Liver (tissue), 9 donors: ENCODE results near the gene PADI3. TPM values are rescaled to one million over a fixed set of nuclear protein-coding genes. Genes with fewer than 3 reads are reported as not detected.

ENCODE experiments used
- DNase-seq: peaks from one replicate; pipeline ENCODE4 v3.0.0-alpha.2; 2017; ENCODE audit warnings: low spot score
- H3K27ac ChIP-seq, 2 donors: one replicate each; pipeline ENCODE4 v1.7.0; 2013; ENCODE audit warnings: inconsistent platforms in 2 of 2, low read length in 2 of 2, control low read depth in 1 of 2, low read depth in 1 of 2, mild to moderate bottlenecking in 1 of 2
- H3K27me3 ChIP-seq, 4 donors: one replicate each; pipeline versions ENCODE4 v1.6.1 to v1.7.0; 2013; ENCODE audit warnings: low read length in 3 of 4, inconsistent platforms in 1 of 4, mild to moderate bottlenecking in 1 of 4, moderate library complexity in 1 of 4; ENCODE audit not compliant: control insufficient read depth in 4 of 4, insufficient read depth in 4 of 4
- H3K36me3 ChIP-seq, 4 donors: one replicate each; pipeline versions ENCODE4 v1.6.1 to v1.7.0; 2013; ENCODE audit warnings: low read length in 3 of 4, mild to moderate bottlenecking in 3 of 4, low read depth in 1 of 4, moderate library complexity in 1 of 4; ENCODE audit not compliant: control insufficient read depth in 4 of 4, insufficient read depth in 3 of 4
- H3K4me1 ChIP-seq, 4 donors: one replicate each; pipeline versions ENCODE4 v1.6.1 to v1.7.0; 2013; ENCODE audit warnings: low read length in 3 of 4, mild to moderate bottlenecking in 3 of 4, moderate library complexity in 1 of 4; ENCODE audit not compliant: control insufficient read depth in 4 of 4, insufficient read depth in 4 of 4
- H3K4me3 ChIP-seq, 3 donors: one replicate each; pipeline versions ENCODE4 v1.6.1 to v1.7.0; 2013; ENCODE audit warnings: low read length in 3 of 3, control low read depth in 1 of 3, low read depth in 1 of 3, mild to moderate bottlenecking in 1 of 3
- H3K9ac ChIP-seq, 2 donors: one replicate each; pipeline ENCODE4 v1.7.0; 2013; ENCODE audit warnings: low read length in 2 of 2, mild to moderate bottlenecking in 2 of 2, moderate library complexity in 2 of 2, control low read depth in 1 of 2, low read depth in 1 of 2
- H3K9me3 ChIP-seq, 4 donors: one replicate each; pipeline versions ENCODE4 v1.6.1 to v1.7.0; 2013; ENCODE audit warnings: low read length in 3 of 4; ENCODE audit not compliant: control insufficient read depth in 4 of 4
- CTCF ChIP-seq: fragments of 150-350 bp; IDR thresholded peaks from 2 replicates; pipeline ENCODE4 v1.5.1; 2017; ENCODE audit warnings: improper control_type of control experiment, low read depth, low read length; ENCODE audit not compliant: missing input control
- EGR1 ChIP-seq, 2 donors: IDR thresholded peaks; 2 replicates each; pipeline ENCODE4 v1.6.1; 2016 to 2018; ENCODE audit warnings: antibody characterized with exemption in 2 of 2, low read depth in 2 of 2
- FOXA1 ChIP-seq: IDR thresholded peaks from 2 replicates; pipeline ENCODE4 v1.6.1; 2016; ENCODE audit warnings: antibody characterized with exemption
- FOXA2 ChIP-seq: IDR thresholded peaks from 2 replicates; pipeline ENCODE4 v1.6.1; 2016; ENCODE audit warnings: antibody characterized with exemption
- GABPA ChIP-seq, 2 donors: IDR thresholded peaks in 1 of 2; conservative IDR thresholded peaks in 1 of 2; 2 replicates each; pipeline ENCODE4 v1.6.1; 2016; ENCODE audit warnings: antibody characterized with exemption in 2 of 2, mild to moderate bottlenecking in 1 of 2, moderate library complexity in 1 of 2
- HNF4A ChIP-seq, 2 donors: conservative IDR thresholded peaks; 2 replicates each; pipeline ENCODE4 v1.6.1; 2016; ENCODE audit warnings: antibody characterized with exemption in 2 of 2, mild to moderate bottlenecking in 2 of 2
- HNF4G ChIP-seq: IDR thresholded peaks from 2 replicates; pipeline ENCODE4 v1.6.1; 2016; ENCODE audit warnings: antibody characterized with exemption
- JUND ChIP-seq, 2 donors: IDR thresholded peaks; 2 replicates each; pipeline ENCODE4 v1.6.1; 2016; ENCODE audit warnings: antibody characterized with exemption in 2 of 2
- MAX ChIP-seq: IDR thresholded peaks from 2 replicates; pipeline ENCODE4 v1.6.1; 2016; ENCODE audit warnings: antibody characterized with exemption
- NR2F2 ChIP-seq: IDR thresholded peaks from 2 replicates; pipeline ENCODE4 v1.6.1; 2016; ENCODE audit warnings: antibody characterized with exemption
- RAD21 ChIP-seq, 2 donors: IDR thresholded peaks; 2 replicates each; pipeline ENCODE4 v1.6.1; 2016; ENCODE audit warnings: antibody characterized with exemption in 2 of 2, mild to moderate bottlenecking in 2 of 2
- RXRA ChIP-seq, 2 donors: IDR thresholded peaks; 2 replicates each; pipeline ENCODE4 v1.6.1; 2017 to 2018; ENCODE audit warnings: antibody characterized with exemption in 2 of 2, mild to moderate bottlenecking in 1 of 2
- SP1 ChIP-seq: IDR thresholded peaks from 2 replicates; pipeline ENCODE4 v1.6.1; 2018; ENCODE audit warnings: antibody characterized with exemption, mild to moderate bottlenecking
- TAF1 ChIP-seq: conservative IDR thresholded peaks from 2 replicates; pipeline ENCODE4 v1.6.1; 2016; ENCODE audit warnings: antibody characterized with exemption, mild to moderate bottlenecking
- YY1 ChIP-seq: IDR thresholded peaks from 2 replicates; pipeline ENCODE4 v1.6.1; 2016; ENCODE audit warnings: antibody characterized with exemption, mild to moderate bottlenecking
- WGBS: extraction: QIAGEN DNeasy Blood & Tissue Kit; methylation state at CpG from one replicate; pipeline ENCODE4 v1.1.7; 2013; 5-methylcytosine and 5-hydroxymethylcytosine counted together
- polyA plus RNA-seq, 2 donors: library from polyadenylated mRNA; stranded (reverse) in 1 of 2; unstranded in 1 of 2; fragments of 200-250 nt in 1 of 2; fragments of >200 nt in 1 of 2; fragmentation: Nextera tagmentation in 1 of 2; extraction: Ambion mirVana in 1 of 2; gene quantifications; one replicate each; pipeline versions ENCODE4 v1.2.1 to v1.2.3, GENCODE V29; 2013 to 2015
- total RNA-seq, 2 donors: library from RNA; depleted of rRNA; stranded (reverse); fragments of >200 nt; gene quantifications; one replicate each; pipeline ENCODE4 v1.2.3, GENCODE V29; 2014
- TF ChIP-seq, protein P1 (sequence below): IDR thresholded peaks from 2 replicates; pipeline ENCODE4 v1.6.1; 2016; ENCODE audit warnings: antibody characterized with exemption, mild to moderate bottlenecking
- TF ChIP-seq, protein P2 (sequence below): IDR thresholded peaks from 2 replicates; pipeline ENCODE4 v1.6.1; 2016; ENCODE audit warnings: antibody characterized with exemption
- TF ChIP-seq, protein P3 (sequence below): IDR thresholded peaks from 2 replicates; pipeline ENCODE4 v1.6.1; 2016; ENCODE audit warnings: antibody characterized with exemption
- donor health status: healthy.
- donor health status: healthy.
- donor health status: healthy.
- donor health status: healthy.
- donor health status: healthy.

The PADI3 gene
- total and polyA plus RNA-seq, 4 donors: not detected

GRCh38 chr1:17330856-17331255, 82.0 kb downstream of the PADI3 start:
- no peak overlapping the region for H3K9ac ChIP-seq
- no peak for TF ChIP-seq NR2F2
- TF ChIP-seq HNF4G: no peak
- TF ChIP-seq JUND (IDR thresholded peaks at IDR 0.05): no peak
- no peak for TF ChIP-seq FOXA2
- no peak for TF ChIP-seq RAD21 (IDR thresholded peaks at IDR 0.05)
- TF ChIP-seq, protein P1, sequence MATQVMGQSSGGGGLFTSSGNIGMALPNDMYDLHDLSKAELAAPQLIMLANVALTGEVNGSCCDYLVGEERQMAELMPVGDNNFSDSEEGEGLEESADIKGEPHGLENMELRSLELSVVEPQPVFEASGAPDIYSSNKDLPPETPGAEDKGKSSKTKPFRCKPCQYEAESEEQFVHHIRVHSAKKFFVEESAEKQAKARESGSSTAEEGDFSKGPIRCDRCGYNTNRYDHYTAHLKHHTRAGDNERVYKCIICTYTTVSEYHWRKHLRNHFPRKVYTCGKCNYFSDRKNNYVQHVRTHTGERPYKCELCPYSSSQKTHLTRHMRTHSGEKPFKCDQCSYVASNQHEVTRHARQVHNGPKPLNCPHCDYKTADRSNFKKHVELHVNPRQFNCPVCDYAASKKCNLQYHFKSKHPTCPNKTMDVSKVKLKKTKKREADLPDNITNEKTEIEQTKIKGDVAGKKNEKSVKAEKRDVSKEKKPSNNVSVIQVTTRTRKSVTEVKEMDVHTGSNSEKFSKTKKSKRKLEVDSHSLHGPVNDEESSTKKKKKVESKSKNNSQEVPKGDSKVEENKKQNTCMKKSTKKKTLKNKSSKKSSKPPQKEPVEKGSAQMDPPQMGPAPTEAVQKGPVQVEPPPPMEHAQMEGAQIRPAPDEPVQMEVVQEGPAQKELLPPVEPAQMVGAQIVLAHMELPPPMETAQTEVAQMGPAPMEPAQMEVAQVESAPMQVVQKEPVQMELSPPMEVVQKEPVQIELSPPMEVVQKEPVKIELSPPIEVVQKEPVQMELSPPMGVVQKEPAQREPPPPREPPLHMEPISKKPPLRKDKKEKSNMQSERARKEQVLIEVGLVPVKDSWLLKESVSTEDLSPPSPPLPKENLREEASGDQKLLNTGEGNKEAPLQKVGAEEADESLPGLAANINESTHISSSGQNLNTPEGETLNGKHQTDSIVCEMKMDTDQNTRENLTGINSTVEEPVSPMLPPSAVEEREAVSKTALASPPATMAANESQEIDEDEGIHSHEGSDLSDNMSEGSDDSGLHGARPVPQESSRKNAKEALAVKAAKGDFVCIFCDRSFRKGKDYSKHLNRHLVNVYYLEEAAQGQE: no peak
- no peak for TF ChIP-seq RXRA (IDR thresholded peaks at IDR 0.05)
- TF ChIP-seq HNF4A (conservative IDR thresholded peaks at IDR 0.05): no peak
- TF ChIP-seq EGR1 (IDR thresholded peaks at IDR 0.05; ENCODE audit: low read depth in 2 of 2): no peak
- TF ChIP-seq, protein P2, sequence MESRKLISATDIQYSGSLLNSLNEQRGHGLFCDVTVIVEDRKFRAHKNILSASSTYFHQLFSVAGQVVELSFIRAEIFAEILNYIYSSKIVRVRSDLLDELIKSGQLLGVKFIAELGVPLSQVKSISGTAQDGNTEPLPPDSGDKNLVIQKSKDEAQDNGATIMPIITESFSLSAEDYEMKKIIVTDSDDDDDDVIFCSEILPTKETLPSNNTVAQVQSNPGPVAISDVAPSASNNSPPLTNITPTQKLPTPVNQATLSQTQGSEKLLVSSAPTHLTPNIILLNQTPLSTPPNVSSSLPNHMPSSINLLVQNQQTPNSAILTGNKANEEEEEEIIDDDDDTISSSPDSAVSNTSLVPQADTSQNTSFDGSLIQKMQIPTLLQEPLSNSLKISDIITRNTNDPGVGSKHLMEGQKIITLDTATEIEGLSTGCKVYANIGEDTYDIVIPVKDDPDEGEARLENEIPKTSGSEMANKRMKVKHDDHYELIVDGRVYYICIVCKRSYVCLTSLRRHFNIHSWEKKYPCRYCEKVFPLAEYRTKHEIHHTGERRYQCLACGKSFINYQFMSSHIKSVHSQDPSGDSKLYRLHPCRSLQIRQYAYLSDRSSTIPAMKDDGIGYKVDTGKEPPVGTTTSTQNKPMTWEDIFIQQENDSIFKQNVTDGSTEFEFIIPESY: no peak
- TF ChIP-seq, protein P3, sequence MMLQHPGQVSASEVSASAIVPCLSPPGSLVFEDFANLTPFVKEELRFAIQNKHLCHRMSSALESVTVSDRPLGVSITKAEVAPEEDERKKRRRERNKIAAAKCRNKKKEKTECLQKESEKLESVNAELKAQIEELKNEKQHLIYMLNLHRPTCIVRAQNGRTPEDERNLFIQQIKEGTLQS: no peak
- TF ChIP-seq YY1: no peak
- no peak for TF ChIP-seq CTCF
- TF ChIP-seq GABPA (IDR thresholded peaks at IDR 0.05 in 1 of 2, conservative IDR thresholded peaks at IDR 0.05 in 1 of 2): no peak
- TF ChIP-seq TAF1: no peak
- TF ChIP-seq FOXA1: no peak
- TF ChIP-seq SP1: no peak
- no peak for TF ChIP-seq MAX
- H3K36me3 ChIP-seq: no peaks in the 10 kb centered on the region
- DNase-seq: no peak
- H3K4me1 ChIP-seq: no peaks in the 10 kb centered on the region
- H3K27ac ChIP-seq: no peak overlapping the region
- WGBS: 79% methylated on average over 7 of the region's 7 CpGs
- peaks cover 0 to 11% (median 0%) of the 10 kb centered on the region in 4 donors for H3K9me3 ChIP-seq
- H3K4me3 ChIP-seq: no peak overlapping the region
- peaks cover 0 to 5% (median 0%) of the 10 kb centered on the region in 4 donors for H3K27me3 ChIP-seq
